ENCODE data around the gene SORCS2.

DNA sequence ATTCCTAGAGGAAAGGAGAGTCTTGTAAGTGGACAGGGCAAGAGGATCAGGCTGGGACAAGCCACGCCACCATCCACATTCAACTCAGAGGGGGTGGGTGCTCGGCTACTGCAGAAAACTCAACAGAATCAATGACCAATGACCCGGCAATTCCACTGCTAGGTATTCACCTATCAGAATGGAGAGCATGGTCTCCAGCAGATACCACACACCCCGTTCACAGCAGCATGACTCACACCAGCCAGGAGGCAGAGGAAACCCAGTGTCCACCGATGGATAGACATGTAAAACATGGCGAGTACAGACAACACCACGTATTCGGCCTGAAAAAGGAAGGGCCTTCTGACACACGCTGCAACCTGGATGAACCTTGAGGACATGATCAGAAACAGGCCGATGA is 571.5 kb downstream of the SORCS2 start:
- TF ChIP-seq, protein P1, sequence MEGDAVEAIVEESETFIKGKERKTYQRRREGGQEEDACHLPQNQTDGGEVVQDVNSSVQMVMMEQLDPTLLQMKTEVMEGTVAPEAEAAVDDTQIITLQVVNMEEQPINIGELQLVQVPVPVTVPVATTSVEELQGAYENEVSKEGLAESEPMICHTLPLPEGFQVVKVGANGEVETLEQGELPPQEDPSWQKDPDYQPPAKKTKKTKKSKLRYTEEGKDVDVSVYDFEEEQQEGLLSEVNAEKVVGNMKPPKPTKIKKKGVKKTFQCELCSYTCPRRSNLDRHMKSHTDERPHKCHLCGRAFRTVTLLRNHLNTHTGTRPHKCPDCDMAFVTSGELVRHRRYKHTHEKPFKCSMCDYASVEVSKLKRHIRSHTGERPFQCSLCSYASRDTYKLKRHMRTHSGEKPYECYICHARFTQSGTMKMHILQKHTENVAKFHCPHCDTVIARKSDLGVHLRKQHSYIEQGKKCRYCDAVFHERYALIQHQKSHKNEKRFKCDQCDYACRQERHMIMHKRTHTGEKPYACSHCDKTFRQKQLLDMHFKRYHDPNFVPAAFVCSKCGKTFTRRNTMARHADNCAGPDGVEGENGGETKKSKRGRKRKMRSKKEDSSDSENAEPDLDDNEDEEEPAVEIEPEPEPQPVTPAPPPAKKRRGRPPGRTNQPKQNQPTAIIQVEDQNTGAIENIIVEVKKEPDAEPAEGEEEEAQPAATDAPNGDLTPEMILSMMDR (conservative IDR thresholded peaks at IDR 0.05; ENCODE audit: low read depth, low read length) = no peak
- TF ChIP-seq EZH2 (IDR thresholded peaks at IDR 0.05; ENCODE audit: borderline replicate concordance, low read depth, low read length, poor library complexity, severe bottlenecking) = no peak

Data from A673 (cell line).